Hepatocyte (in vitro differentiated cells): ENCODE measurements around the gene BLOC1S5. TPM values are rescaled to one million over a fixed set of nuclear protein-coding genes. Genes with fewer than 3 reads are reported as not detected.

Experiments
- DNase-seq: peaks from one replicate; pipeline ENCODE4 v3.0.0-alpha.2; 2016; ENCODE audit warnings: low spot score
- H2AFZ ChIP-seq: fragments of 200-600 bp; sonication (generic); 2 replicates; pipeline ENCODE4 v1.6.0; 2016; ENCODE audit warnings: antibody characterized with exemption, mild to moderate bottlenecking
- H3K27ac ChIP-seq: fragments of 200-600 bp; sonication (generic); 2 replicates; pipeline ENCODE4 v1.5.1; 2016; ENCODE audit warnings: mild to moderate bottlenecking
- H3K27me3 ChIP-seq: fragments of 200-600 bp; sonication (generic); 2 replicates; pipeline ENCODE4 v1.6.1; 2016
- H3K36me3 ChIP-seq: fragments of 200-600 bp; sonication (generic); replicated peaks from 2 replicates; pipeline ENCODE4 v1.5.1; 2016; ENCODE audit warnings: low read depth; ENCODE audit not compliant: insufficient read depth
- H3K4me1 ChIP-seq: fragments of 200-600 bp; sonication (generic); 2 replicates; pipeline ENCODE4 v1.5.1; 2016; ENCODE audit warnings: mild to moderate bottlenecking, moderate library complexity; ENCODE audit not compliant: insufficient read depth
- H3K4me2 ChIP-seq: fragments of 200-600 bp; sonication (generic); 2 replicates; pipeline ENCODE4 v1.6.0; 2016
- H3K4me3 ChIP-seq: fragments of 200-600 bp; sonication (generic); 2 replicates; pipeline ENCODE4 v1.5.1; 2016; ENCODE audit warnings: mild to moderate bottlenecking
- H3K79me2 ChIP-seq: fragments of 200-600 bp; sonication (generic); 2 replicates; pipeline ENCODE4 v1.6.0; 2017; ENCODE audit warnings: mild to moderate bottlenecking
- H3K9me2 ChIP-seq: fragments of 200-600 bp; sonication (generic); replicated peaks from 2 replicates; pipeline ENCODE4 v1.6.0; 2017; ENCODE audit warnings: mild to moderate bottlenecking; ENCODE audit not compliant: insufficient read depth
- H3K9me3 ChIP-seq: fragments of 200-600 bp; sonication (generic); 2 replicates; pipeline ENCODE4 v1.5.1; 2016; ENCODE audit warnings: low read depth, mild to moderate bottlenecking
- H4K20me1 ChIP-seq: fragments of 200-600 bp; sonication (generic); 2 replicates; pipeline ENCODE4 v1.6.0; 2016; ENCODE audit warnings: mild to moderate bottlenecking; ENCODE audit not compliant: insufficient read depth, poor library complexity, severe bottlenecking
- EZH2 ChIP-seq: fragments of 200-600 bp; sonication (generic); IDR thresholded peaks from 2 replicates; pipeline ENCODE4 v1.6.1; 2016; ENCODE audit warnings: antibody characterized with exemption, mild to moderate bottlenecking, borderline replicate concordance
- EZH2phosphoT487 ChIP-seq: fragments of 200-600 bp; sonication (generic); IDR thresholded peaks from one replicate; pipeline ENCODE4 v1.6.1; 2018; ENCODE audit warnings: antibody characterized with exemption, mild to moderate bottlenecking, low read depth, moderate library complexity; ENCODE audit not compliant: unreplicated experiment, severe bottlenecking
- WGBS: methylation state at CpG from one replicate; pipeline ENCODE4 v1.1.6; 2016; ENCODE audit warnings: low lambda C conversion rate; ENCODE audit errors: missing lambda C conversion rate; 5-methylcytosine and 5-hydroxymethylcytosine counted together
- polyA plus RNA-seq: library from polyadenylated mRNA; unstranded; fragments of >200 nt; fragmentation: Nextera tagmentation; extraction: Ambion mirVana; gene quantifications from 2 replicates; pipeline ENCODE4 v1.2.1, GENCODE V29; 2016
- total RNA-seq: library from RNA; depleted of rRNA; stranded (reverse); fragments of >200 nt; gene quantifications from 2 replicates; pipeline ENCODE4 v1.2.3, GENCODE V29; 2014
- TF ChIP-seq, protein P1 (sequence below): fragments of 200-600 bp; sonication (generic); IDR thresholded peaks from 2 replicates; pipeline ENCODE4 v1.5.1; 2016; ENCODE audit warnings: antibody characterized with exemption, mild to moderate bottlenecking; ENCODE audit not compliant: poor library complexity

BLOC1S5 gene
- total and polyA plus RNA-seq, 2 experiments from 2014 or later = 9.9 to 17.6 TPM

DNA sequence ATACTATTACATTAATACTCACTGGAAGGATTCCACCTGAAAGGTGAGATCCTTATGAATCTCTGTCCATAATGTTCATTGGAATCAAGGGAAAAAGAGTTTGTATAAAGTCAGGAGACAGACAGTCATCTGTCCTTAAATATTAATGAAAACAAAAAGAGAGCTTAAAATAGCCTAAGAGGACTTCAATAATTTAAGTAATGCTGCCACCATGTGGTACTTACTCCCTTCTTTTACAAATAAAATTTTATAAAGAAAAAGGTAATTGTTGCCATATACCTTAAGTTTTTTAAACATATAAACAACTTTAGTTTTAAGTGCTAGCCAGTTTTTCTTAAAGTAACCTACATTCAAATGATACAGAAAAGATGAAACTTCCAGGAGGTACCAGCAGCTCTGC lies 5.1 kb downstream of the BLOC1S5 start:
- Histone ChIP-seq H3K4me3 (no peak overlapping the region), H3K9me2 (no peaks in the 10 kb centered on the region), H3K4me1 (peaks cover 7% of the 10 kb centered on the region), H3K9me3 (no peaks in the 10 kb centered on the region), H4K20me1 (no peaks in the 10 kb centered on the region), H3K79me2 (peaks cover 13% of the 10 kb centered on the region), H3K36me3 (no peaks in the 10 kb centered on the region), H3K27ac (no peak overlapping the region), H2AFZ (no peak overlapping the region), H3K4me2 (no peak overlapping the region), H3K27me3 (no peaks in the 10 kb centered on the region)
- DNase-seq = peak; percentile 30
- TF ChIP-seq, protein P1, sequence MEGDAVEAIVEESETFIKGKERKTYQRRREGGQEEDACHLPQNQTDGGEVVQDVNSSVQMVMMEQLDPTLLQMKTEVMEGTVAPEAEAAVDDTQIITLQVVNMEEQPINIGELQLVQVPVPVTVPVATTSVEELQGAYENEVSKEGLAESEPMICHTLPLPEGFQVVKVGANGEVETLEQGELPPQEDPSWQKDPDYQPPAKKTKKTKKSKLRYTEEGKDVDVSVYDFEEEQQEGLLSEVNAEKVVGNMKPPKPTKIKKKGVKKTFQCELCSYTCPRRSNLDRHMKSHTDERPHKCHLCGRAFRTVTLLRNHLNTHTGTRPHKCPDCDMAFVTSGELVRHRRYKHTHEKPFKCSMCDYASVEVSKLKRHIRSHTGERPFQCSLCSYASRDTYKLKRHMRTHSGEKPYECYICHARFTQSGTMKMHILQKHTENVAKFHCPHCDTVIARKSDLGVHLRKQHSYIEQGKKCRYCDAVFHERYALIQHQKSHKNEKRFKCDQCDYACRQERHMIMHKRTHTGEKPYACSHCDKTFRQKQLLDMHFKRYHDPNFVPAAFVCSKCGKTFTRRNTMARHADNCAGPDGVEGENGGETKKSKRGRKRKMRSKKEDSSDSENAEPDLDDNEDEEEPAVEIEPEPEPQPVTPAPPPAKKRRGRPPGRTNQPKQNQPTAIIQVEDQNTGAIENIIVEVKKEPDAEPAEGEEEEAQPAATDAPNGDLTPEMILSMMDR = peak; percentile 55
- no peak for TF ChIP-seq EZH2phosphoT487
- TF ChIP-seq EZH2 = no peak

DNA sequence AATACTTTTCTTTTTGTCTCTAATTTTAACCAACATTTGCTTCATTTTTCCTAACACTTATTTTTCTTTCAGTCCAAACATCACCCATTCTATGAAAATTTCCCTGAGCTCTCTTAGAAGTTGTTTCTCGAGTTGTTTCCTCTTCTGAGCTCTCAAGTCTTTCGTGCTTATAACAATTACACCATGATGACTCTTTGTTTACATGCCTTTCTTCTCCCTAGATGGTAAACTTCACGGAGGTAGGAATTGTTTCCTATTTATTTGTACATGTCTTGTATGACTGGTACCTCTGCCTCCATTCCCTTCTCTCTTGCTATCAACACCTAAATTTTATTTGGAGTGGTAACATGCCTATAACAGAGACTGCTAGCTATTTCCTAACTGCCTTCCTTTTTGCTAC lies 6.4 kb downstream of the BLOC1S5 start:
- no peaks in the 10 kb centered on the region for H3K9me2 ChIP-seq
- H3K79me2 ChIP-seq = peaks cover 5% of the 10 kb centered on the region
- no peak overlapping the region for H3K4me3 ChIP-seq
- H3K27ac ChIP-seq = no peak overlapping the region
- H3K36me3 ChIP-seq = no peaks in the 10 kb centered on the region
- H2AFZ ChIP-seq = no peak overlapping the region
- H3K4me1 ChIP-seq = peaks cover under 1% of the 10 kb centered on the region
- TF ChIP-seq EZH2phosphoT487 (no peak), EZH2 (no peak)
- TF ChIP-seq, protein P1 = no peak
- H3K9me3 ChIP-seq = no peaks in the 10 kb centered on the region
- H4K20me1 ChIP-seq = no peaks in the 10 kb centered on the region
- no peaks in the 10 kb centered on the region for H3K27me3 ChIP-seq
- 62% methylated on average over 3 of the region's 3 CpGs for WGBS
- no peak overlapping the region for H3K4me2 ChIP-seq
- no peak for DNase-seq

DNA sequence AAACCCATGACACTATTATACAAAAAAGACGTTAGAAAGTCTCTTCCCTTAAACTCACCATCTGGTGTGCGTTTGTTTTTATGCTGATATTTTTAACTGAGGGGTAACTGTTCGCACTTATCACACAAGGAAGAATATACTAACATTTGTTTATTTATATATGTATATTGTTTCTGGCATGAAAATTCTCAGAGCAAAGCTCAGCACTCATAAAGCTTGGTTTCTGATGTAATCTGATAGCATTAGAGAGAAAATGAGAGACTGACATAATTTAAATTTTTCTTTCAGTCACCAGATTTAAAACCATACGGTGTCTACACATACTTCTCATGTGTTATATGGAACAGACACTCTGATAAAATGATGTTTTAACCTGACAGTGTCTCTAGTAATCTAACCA lies 6.9 kb downstream of the BLOC1S5 start:
- Histone ChIP-seq H3K79me2 (no peaks in the 10 kb centered on the region), H3K4me3 (no peak overlapping the region), H3K4me1 (no peaks in the 10 kb centered on the region), H4K20me1 (no peaks in the 10 kb centered on the region), H3K36me3 (no peaks in the 10 kb centered on the region), H3K9me3 (no peaks in the 10 kb centered on the region), H3K9me2 (no peaks in the 10 kb centered on the region), H3K27me3 (no peaks in the 10 kb centered on the region), H3K4me2 (no peak overlapping the region), H3K27ac (no peak overlapping the region), H2AFZ (no peak overlapping the region)
- TF ChIP-seq EZH2 (no peak), EZH2phosphoT487 (no peak)
- TF ChIP-seq, protein P1 = no peak
- DNase-seq = no peak
- WGBS = 64% methylated on average over 4 of the region's 4 CpGs

DNA sequence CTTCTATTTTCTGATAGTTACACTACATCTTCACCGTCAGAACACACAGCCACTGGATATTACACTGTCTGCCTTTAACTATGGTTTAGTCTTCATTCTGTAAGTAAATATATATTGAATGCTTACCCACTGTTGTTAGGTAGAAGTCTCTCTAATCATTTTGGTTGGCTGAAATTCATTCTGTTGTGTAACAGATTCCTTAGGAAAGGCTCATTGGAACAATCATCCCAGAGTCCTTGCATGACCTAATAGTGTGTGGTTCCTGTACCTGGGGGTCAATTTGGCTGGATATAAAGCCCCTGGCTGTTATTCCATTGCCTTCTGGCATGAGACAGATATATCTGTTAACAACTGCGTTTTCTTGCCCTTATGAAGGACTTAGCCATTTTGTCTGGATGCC lies 9.9 kb downstream of the BLOC1S5 start:
- Histone ChIP-seq H3K4me1 (no peaks in the 10 kb centered on the region), H3K79me2 (no peaks in the 10 kb centered on the region)

More for the DNA sequence above, 9.9 kb downstream of the BLOC1S5 start:
- no peaks in the 10 kb centered on the region for H4K20me1 ChIP-seq
- H3K9me3 ChIP-seq = no peaks in the 10 kb centered on the region
- DNase-seq = no peak
- no peak overlapping the region for H2AFZ ChIP-seq
- no peaks in the 10 kb centered on the region for H3K27me3 ChIP-seq
- no peak overlapping the region for H3K4me3 ChIP-seq
- H3K9me2 ChIP-seq = no peaks in the 10 kb centered on the region
- no peaks in the 10 kb centered on the region for H3K36me3 ChIP-seq
- H3K27ac ChIP-seq = no peak overlapping the region
- no peak for TF ChIP-seq EZH2
- TF ChIP-seq, protein P1 = no peak
- no peak for TF ChIP-seq EZH2phosphoT487
- 99% methylated on average over 2 of the region's 2 CpGs for WGBS
- H3K4me2 ChIP-seq = no peak overlapping the region
